ENCODE results near the gene MYO3A. TPM values are rescaled to one million over a fixed set of nuclear protein-coding genes. Genes with fewer than 3 reads are reported as not detected.

MYO3A gene, protein sequence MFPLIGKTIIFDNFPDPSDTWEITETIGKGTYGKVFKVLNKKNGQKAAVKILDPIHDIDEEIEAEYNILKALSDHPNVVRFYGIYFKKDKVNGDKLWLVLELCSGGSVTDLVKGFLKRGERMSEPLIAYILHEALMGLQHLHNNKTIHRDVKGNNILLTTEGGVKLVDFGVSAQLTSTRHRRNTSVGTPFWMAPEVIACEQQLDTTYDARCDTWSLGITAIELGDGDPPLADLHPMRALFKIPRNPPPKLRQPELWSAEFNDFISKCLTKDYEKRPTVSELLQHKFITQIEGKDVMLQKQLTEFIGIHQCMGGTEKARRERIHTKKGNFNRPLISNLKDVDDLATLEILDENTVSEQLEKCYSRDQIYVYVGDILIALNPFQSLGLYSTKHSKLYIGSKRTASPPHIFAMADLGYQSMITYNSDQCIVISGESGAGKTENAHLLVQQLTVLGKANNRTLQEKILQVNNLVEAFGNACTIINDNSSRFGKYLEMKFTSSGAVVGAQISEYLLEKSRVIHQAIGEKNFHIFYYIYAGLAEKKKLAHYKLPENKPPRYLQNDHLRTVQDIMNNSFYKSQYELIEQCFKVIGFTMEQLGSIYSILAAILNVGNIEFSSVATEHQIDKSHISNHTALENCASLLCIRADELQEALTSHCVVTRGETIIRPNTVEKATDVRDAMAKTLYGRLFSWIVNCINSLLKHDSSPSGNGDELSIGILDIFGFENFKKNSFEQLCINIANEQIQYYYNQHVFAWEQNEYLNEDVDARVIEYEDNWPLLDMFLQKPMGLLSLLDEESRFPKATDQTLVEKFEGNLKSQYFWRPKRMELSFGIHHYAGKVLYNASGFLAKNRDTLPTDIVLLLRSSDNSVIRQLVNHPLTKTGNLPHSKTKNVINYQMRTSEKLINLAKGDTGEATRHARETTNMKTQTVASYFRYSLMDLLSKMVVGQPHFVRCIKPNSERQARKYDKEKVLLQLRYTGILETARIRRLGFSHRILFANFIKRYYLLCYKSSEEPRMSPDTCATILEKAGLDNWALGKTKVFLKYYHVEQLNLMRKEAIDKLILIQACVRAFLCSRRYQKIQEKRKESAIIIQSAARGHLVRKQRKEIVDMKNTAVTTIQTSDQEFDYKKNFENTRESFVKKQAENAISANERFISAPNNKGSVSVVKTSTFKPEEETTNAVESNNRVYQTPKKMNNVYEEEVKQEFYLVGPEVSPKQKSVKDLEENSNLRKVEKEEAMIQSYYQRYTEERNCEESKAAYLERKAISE (N-terminal part only)
- 1 to 10 TPM in 3 of 4 donors, under 1 TPM in 1; 0.35 to 3.1 (median 1.9) TPM for total RNA-seq

DNA sequence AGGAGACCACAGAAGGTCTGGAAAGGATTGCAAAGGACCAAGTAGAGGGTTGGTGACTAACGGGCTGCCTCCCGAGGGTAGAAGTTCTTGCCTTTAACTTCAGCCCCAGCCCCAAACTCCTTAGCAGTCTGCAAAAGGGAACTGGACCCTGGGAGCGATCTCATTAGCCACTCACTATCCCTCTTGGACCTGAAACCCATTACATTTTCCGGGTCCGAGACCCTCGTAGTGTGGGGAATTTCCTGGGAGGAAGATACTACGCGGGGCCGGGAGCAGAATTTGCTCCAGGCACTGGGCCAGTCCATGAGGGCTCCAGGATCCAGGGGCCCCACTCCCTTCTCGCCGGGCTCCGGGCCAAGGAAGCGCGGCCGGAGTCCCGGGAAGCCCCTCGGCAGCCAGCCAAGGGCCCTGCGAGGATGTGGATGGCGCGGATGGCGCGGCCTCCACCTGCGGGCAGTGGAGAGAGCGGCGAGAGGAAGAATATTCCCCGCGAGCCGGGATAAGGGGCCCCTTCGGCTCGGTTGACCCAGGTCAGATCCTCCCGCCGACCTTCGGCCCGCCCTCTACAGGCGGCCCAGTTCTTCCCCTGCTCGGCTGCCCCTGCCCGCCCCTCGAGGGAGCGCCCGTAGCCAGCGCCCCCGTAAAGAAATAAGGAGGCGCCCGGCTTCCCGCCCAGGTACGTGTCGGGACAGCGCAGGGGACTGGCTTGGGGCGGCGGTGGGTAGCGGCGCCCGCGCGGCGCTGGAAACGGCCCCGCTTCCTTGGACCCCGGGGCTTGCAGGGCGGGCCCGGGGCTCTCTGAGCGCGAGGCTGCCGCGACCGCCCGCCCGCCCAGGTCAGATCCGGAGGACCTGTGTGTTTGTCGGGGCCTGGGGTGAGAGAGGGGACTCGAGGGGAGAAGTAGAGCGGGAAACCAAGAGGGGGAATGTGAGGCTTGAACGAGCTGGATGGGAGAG, at the start of gene MYO3A:
MYO3A (plus strand) TSS at position 577 of the 956 bp plus-strand sequence. CDS start 17,882 bp downstream, outside the sequence.
- no peak within 1 kb of the TSS for H3K27ac ChIP-seq
- 0 to 33% methylated on average over 2 to 5 of the region's 73 CpGs for WGBS, 2 donors
- intact Hi-C loops (cut with DNase I), result no loop called here
- no peaks in the 10 kb centered on the region for H3K9me3 ChIP-seq
- no peak for DNase-seq
- H3K4me3 ChIP-seq, result peak within 1 kb of the TSS; percentile 19 to 62 (median 45)
- H3K4me1 ChIP-seq, result peaks cover 8 to 16% (median 12%) of the 10 kb centered on the region in 3 donors
- no peaks in the 10 kb centered on the region for H3K36me3 ChIP-seq
- no peak for TF ChIP-seq POLR2A (IDR thresholded peaks at IDR 0.05)
- TF ChIP-seq, protein P1, sequence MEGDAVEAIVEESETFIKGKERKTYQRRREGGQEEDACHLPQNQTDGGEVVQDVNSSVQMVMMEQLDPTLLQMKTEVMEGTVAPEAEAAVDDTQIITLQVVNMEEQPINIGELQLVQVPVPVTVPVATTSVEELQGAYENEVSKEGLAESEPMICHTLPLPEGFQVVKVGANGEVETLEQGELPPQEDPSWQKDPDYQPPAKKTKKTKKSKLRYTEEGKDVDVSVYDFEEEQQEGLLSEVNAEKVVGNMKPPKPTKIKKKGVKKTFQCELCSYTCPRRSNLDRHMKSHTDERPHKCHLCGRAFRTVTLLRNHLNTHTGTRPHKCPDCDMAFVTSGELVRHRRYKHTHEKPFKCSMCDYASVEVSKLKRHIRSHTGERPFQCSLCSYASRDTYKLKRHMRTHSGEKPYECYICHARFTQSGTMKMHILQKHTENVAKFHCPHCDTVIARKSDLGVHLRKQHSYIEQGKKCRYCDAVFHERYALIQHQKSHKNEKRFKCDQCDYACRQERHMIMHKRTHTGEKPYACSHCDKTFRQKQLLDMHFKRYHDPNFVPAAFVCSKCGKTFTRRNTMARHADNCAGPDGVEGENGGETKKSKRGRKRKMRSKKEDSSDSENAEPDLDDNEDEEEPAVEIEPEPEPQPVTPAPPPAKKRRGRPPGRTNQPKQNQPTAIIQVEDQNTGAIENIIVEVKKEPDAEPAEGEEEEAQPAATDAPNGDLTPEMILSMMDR (IDR thresholded peaks at IDR 0.05), result no peak
- H3K27me3 ChIP-seq, result peaks cover 0 to 30% (median 0%) of the 10 kb centered on the region in 4 donors

DNA sequence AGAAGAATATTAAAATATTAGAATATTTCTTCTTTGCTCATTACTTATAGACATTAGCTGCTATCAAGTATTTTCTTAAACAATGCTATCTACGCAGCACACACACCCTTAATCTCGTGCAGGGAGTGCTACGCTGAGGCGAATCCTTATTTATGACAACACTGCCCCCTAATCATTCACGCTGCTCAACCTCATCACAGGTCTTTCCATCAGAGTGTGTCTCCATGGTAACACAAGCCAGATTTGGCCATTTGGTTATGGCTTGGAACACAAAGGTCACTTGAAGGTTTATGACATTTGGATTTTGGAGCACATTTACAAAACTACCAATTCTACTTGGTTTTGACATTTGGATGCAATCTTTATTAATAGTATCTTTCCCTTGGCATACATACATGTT, 45.4 kb upstream of the MYO3A start:
- no peaks in the 10 kb centered on the region for H3K27me3 ChIP-seq
- 60 to 76% methylated on average over 5 of the region's 5 CpGs for WGBS, 2 donors
- no peaks in the 10 kb centered on the region for H3K9me3 ChIP-seq
- H3K36me3 ChIP-seq, result no peaks in the 10 kb centered on the region
- no peak overlapping the region for H3K27ac ChIP-seq
- H3K4me3 ChIP-seq, result no peak overlapping the region
- no peaks in the 10 kb centered on the region for H3K4me1 ChIP-seq
- intact Hi-C loops (cut with DNase I), result no loop called here
- no peak for TF ChIP-seq POLR2A (IDR thresholded peaks at IDR 0.05)
- TF ChIP-seq, protein P1 (IDR thresholded peaks at IDR 0.05), result no peak
- no peak for DNase-seq

DNA sequence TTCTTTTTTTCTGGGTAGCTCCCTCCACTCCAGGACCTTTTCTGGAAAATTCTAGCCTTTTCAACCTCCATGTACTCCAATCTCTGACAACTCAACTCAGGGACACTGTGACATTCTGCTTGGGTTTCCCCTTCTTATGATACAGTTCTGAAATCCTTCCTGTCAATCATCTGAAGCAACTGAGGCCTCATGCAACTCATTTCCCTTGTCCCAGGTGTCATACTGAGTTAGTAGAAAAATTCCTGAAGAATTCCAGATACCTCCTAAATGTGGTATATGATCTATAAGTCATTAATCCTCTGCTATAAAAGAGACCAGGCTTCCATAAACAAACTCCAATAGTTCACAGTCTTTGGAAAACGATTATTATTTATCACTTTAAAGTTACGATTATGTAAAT, 43.0 kb upstream of the MYO3A start:
- no peaks in the 10 kb centered on the region for H3K36me3 ChIP-seq
- TF ChIP-seq POLR2A (IDR thresholded peaks at IDR 0.05), result no peak
- TF ChIP-seq, protein P1 (IDR thresholded peaks at IDR 0.05), result no peak
- H3K4me1 ChIP-seq, result no peaks in the 10 kb centered on the region
- 68 to 72% methylated on average over 2 of the region's 2 CpGs for WGBS, 2 donors
- no peak overlapping the region for H3K27ac ChIP-seq
- DNase-seq, result no peak
- no peak overlapping the region for H3K4me3 ChIP-seq
- no peaks in the 10 kb centered on the region for H3K27me3 ChIP-seq
- H3K9me3 ChIP-seq, result no peaks in the 10 kb centered on the region
- intact Hi-C loops (cut with DNase I), result no loop called here

DNA sequence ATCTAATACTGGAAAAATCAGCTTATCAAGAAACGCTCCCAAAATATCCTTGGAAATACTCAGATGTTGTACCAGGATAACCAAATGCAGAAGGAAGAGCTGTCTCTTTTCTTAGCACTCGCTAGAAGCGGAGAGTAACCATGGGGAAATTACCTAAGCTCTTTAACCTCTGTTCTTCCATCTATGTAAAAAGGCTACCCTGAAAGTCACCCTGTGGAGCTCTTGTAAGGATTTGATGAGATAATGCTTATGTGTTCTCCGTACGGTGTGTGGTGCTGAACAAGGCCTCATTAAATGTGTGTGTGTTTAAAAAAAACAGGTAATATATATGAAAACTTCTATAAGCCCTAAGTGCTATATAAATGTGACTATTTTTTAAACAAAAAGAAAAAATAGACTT, 38.2 kb upstream of the MYO3A start:
- no peak for DNase-seq
- no peaks in the 10 kb centered on the region for H3K4me1 ChIP-seq
- no peaks in the 10 kb centered on the region for H3K36me3 ChIP-seq
- WGBS, 2 donors, result 74 to 84% methylated on average over 5 of the region's 5 CpGs
- H3K27ac ChIP-seq, result no peak overlapping the region
- TF ChIP-seq, protein P1 (IDR thresholded peaks at IDR 0.05), result no peak
- TF ChIP-seq POLR2A (IDR thresholded peaks at IDR 0.05), result no peak
- H3K4me3 ChIP-seq, result no peak overlapping the region
- intact Hi-C loops (cut with DNase I), result no loop called here
- no peaks in the 10 kb centered on the region for H3K27me3 ChIP-seq
- H3K9me3 ChIP-seq, result no peaks in the 10 kb centered on the region

All from esophagus squamous epithelium (tissue), 5 donors.